IgD-negative memory B cell (primary cell): ENCODE results near the gene NARS2. TPM values are rescaled to one million over a fixed set of nuclear protein-coding genes. Genes with fewer than 3 reads are reported as not detected.
A peak's percentile ranks its signal among the peaks of the same experiment; 100 is the strongest.
"Not testable (repeated sequence)": the region's sequence is repeated elsewhere in the genome, so short reads cannot be mapped to it uniquely, and the experiment has no call there.

ENCODE experiments used
- H3K27ac Mint-ChIP-seq, 3 donors: one replicate each; pipeline ENCODE4 v1.8.0; 2020 to 2022; ENCODE audit warnings: mild to moderate bottlenecking in 3 of 3, mixed read lengths in 3 of 3, moderate library complexity in 1 of 3
- H3K27me3 Mint-ChIP-seq: one replicate; pipeline ENCODE4 v1.8.0; 2021; ENCODE audit warnings: mixed read lengths
- H3K36me3 Mint-ChIP-seq: one replicate; pipeline ENCODE4 v1.8.0; 2020; ENCODE audit warnings: mild to moderate bottlenecking, mixed read lengths
- H3K4me1 Mint-ChIP-seq, 3 donors: one replicate each; pipeline ENCODE4 v1.8.0; 2020 to 2022; ENCODE audit warnings: mixed read lengths in 3 of 3, mild to moderate bottlenecking in 1 of 3
- H3K4me3 Mint-ChIP-seq, 4 donors: one replicate each; pipeline ENCODE4 v1.8.0; 2020 to 2022; ENCODE audit warnings: mild to moderate bottlenecking in 4 of 4, mixed read lengths in 4 of 4, moderate library complexity in 3 of 4
- H3K9me3 Mint-ChIP-seq, 3 donors: one replicate each; pipeline ENCODE4 v1.8.0; 2020 to 2021; ENCODE audit warnings: mixed read lengths in 3 of 3, mild to moderate bottlenecking in 1 of 3
- polyA plus RNA-seq: library from polyadenylated mRNA; unstranded; fragments of 300-500 nt; fragmentation: Illumina TruSeq; gene quantifications from one replicate; pipeline ENCODE4 v1.2.3, GENCODE V29; 2021

NARS2 gene
- polyA plus RNA-seq, 1 donor from 2014 or later, result 13.5 TPM

GRCh38 chr11:78594814-78595213 is 20.1 kb upstream of the NARS2 start:
- peaks cover 0 to 2% (median 0%) of the 10 kb centered on the region in 3 donors for H3K9me3 Mint-ChIP-seq
- H3K27me3 Mint-ChIP-seq, result no peaks in the 10 kb centered on the region
- no peak overlapping the region for H3K4me3 Mint-ChIP-seq
- no peaks in the 10 kb centered on the region for H3K36me3 Mint-ChIP-seq
- H3K4me1 Mint-ChIP-seq, result no peaks in the 10 kb centered on the region
- peak overlapping the region in 1 of 3 donors; percentile 3 for H3K27ac Mint-ChIP-seq

DNA sequence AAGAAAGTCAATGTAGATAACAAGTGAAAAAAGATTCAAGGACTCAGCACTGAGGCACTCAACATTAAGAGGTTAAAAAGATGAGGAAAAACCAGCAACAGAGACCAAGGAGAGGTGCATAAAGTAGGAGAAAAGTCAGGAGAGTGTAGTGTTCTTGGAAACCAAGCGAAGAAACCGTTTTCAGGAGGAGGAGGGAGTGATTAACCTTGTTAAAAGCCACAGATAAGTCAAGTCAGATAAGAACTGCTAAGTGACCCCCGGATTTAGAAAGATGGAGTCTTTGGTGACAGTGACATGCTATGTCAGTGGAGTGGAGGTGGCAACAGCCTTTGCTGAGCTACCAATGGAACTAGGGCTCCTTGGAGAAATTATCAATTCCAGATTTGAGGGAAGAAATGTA is 13.9 kb upstream of the NARS2 start:
- Mint-ChIP-seq H3K4me3 (no peak overlapping the region), H3K27me3 (no peaks in the 10 kb centered on the region), H3K9me3 (peaks cover 0 to 12% (median 11%) of the 10 kb centered on the region in 3 donors), H3K4me1 (no peaks in the 10 kb centered on the region), H3K27ac (no peak overlapping the region), H3K36me3 (no peaks in the 10 kb centered on the region)

- Mint-ChIP-seq H3K4me1 (no peaks in the 10 kb centered on the region), H3K27ac (no peak overlapping the region), H3K4me3 (no peak overlapping the region), H3K27me3 (no peaks in the 10 kb centered on the region), H3K36me3 (no peaks in the 10 kb centered on the region), H3K9me3 (peaks cover 0 to 16% (median 13%) of the 10 kb centered on the region in 3 donors)
Measured at GRCh38 chr11:78587446-78587845, 12.8 kb upstream of the NARS2 start.

GRCh38 chr11:78586452-78587046 is 11.9 kb upstream of the NARS2 start:
- H3K36me3 Mint-ChIP-seq, result no peaks in the 10 kb centered on the region
- peaks cover 0 to 17% (median 13%) of the 10 kb centered on the region in 3 donors for H3K9me3 Mint-ChIP-seq
- H3K4me1 Mint-ChIP-seq, result no peaks in the 10 kb centered on the region
- H3K27ac Mint-ChIP-seq, result no peak overlapping the region
- H3K4me3 Mint-ChIP-seq, result no peak overlapping the region
- H3K27me3 Mint-ChIP-seq, result no peaks in the 10 kb centered on the region

DNA sequence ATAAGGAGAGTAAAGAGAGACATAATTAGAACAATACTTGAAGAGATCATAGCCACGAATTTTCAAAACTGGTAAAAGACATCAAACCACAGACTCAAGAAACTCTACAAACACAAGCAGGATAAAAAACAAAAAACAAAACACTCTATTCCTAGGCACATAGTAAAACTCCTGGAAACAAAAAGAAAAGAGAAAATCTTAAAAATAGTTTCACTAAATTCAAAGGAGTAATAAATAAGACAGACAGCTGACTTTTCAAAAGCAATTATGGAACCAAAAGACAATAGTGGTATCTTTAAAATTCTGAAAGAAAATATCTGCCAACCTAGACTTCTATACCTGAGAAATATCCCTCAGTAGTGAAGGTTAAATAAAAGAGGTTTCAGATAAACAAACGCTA is 9.2 kb upstream of the NARS2 start:
- Mint-ChIP-seq H3K4me3 (no peak overlapping the region), H3K27me3 (no peaks in the 10 kb centered on the region), H3K4me1 (no peaks in the 10 kb centered on the region), H3K27ac (peak overlapping the region in 1 of 3 donors; percentile 19), H3K36me3 (no peaks in the 10 kb centered on the region), H3K9me3 (peaks cover 0 to 17% (median 17%) of the 10 kb centered on the region in 3 donors)

- H3K36me3 Mint-ChIP-seq, result peaks cover 2% of the 10 kb centered on the region
- H3K27me3 Mint-ChIP-seq, result no peaks in the 10 kb centered on the region
- no peak overlapping the region for H3K27ac Mint-ChIP-seq
- peaks cover 13 to 28% (median 21%) of the 10 kb centered on the region in 3 donors for H3K4me1 Mint-ChIP-seq
- peak overlapping the region in 3 of 4 donors; percentile 23 to 75 (median 74) for H3K4me3 Mint-ChIP-seq
- peaks cover 0 to 4% (median 3%) of the 10 kb centered on the region in 3 donors for H3K9me3 Mint-ChIP-seq
Measured at GRCh38 chr11:78577495-78577894, 2.8 kb upstream of the NARS2 start.

- peak overlapping the region in 2 of 4 donors; percentile 60 to 62 for H3K4me3 Mint-ChIP-seq
- H3K4me1 Mint-ChIP-seq, result peaks cover 16 to 30% (median 25%) of the 10 kb centered on the region in 3 donors
- no peaks in the 10 kb centered on the region for H3K27me3 Mint-ChIP-seq
- H3K9me3 Mint-ChIP-seq, result peaks cover 0 to 4% (median 2%) of the 10 kb centered on the region in 3 donors
- peaks cover 2% of the 10 kb centered on the region for H3K36me3 Mint-ChIP-seq
- no peak overlapping the region for H3K27ac Mint-ChIP-seq
Measured at GRCh38 chr11:78576549-78577097, 2.0 kb upstream of the NARS2 start.

DNA sequence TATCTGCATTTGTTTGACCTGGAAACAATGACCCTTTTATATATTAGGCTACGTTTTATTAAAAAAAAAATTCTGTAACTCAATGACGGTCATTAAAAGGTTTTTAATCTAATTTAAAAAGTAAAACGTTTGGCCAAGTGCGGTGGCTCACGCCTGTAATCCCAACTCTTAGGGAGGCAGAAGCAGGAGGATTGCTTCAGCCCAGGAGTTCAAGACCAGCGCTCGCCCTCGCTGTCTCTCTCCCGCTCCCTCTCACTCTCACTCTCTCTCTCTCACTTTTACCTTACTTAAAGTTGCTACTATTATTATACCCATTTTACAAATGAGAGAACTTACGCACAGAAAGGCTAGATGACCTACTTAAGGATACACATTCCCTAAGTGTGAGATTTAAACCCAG is 814 bp upstream of the NARS2 start:
- peaks cover 18 to 30% (median 25%) of the 10 kb centered on the region in 3 donors for H3K4me1 Mint-ChIP-seq
- H3K4me3 Mint-ChIP-seq, result peak overlapping the region; percentile 84 to 99 (median 98)
- peaks cover 8% of the 10 kb centered on the region for H3K36me3 Mint-ChIP-seq
- no peaks in the 10 kb centered on the region for H3K27me3 Mint-ChIP-seq
- H3K9me3 Mint-ChIP-seq, result peaks cover 0 to 2% (median 0%) of the 10 kb centered on the region in 3 donors
- H3K27ac Mint-ChIP-seq, result peak overlapping the region; percentile 63 to 97 (median 76)

DNA sequence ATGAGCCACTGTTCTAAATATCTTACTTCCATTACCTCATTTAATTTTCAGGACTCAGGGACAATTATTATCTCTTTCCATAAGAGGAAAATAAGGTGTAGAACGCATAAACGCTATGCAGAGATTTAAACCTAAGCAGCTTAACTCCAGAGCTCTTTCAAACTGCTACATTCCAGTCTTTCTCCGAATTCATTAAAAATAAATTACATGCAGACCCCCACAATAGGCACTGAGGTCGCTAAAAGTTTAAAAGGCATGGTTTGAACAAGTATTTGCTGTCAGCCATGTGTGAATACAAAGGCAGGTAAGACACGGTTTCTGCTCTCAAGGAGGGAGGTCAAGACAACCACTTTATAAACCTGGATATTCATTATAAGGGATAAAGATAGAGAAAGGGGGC is 983 bp downstream of the NARS2 start:
- H3K27ac Mint-ChIP-seq, result peak overlapping the region; percentile 83 to 97 (median 85)
- H3K36me3 Mint-ChIP-seq, result peaks cover 11% of the 10 kb centered on the region
- peaks cover 18 to 30% (median 25%) of the 10 kb centered on the region in 3 donors for H3K4me1 Mint-ChIP-seq
- H3K4me3 Mint-ChIP-seq, result peak overlapping the region; percentile 84 to 99 (median 98)
- H3K9me3 Mint-ChIP-seq, result peaks cover 0 to 2% (median 0%) of the 10 kb centered on the region in 3 donors
- H3K27me3 Mint-ChIP-seq, result no peaks in the 10 kb centered on the region

GRCh38 chr11:78573271-78573670 is 1.4 kb downstream of the NARS2 start:
- H3K27ac Mint-ChIP-seq, result peak overlapping the region in 2 of 3 donors; percentile 83 to 85
- peaks cover 0 to 2% (median 0%) of the 10 kb centered on the region in 3 donors for H3K9me3 Mint-ChIP-seq
- peaks cover 18 to 30% (median 25%) of the 10 kb centered on the region in 3 donors for H3K4me1 Mint-ChIP-seq
- no peaks in the 10 kb centered on the region for H3K27me3 Mint-ChIP-seq
- peak overlapping the region; percentile 84 to 99 (median 98) for H3K4me3 Mint-ChIP-seq
- peaks cover 11% of the 10 kb centered on the region for H3K36me3 Mint-ChIP-seq

DNA sequence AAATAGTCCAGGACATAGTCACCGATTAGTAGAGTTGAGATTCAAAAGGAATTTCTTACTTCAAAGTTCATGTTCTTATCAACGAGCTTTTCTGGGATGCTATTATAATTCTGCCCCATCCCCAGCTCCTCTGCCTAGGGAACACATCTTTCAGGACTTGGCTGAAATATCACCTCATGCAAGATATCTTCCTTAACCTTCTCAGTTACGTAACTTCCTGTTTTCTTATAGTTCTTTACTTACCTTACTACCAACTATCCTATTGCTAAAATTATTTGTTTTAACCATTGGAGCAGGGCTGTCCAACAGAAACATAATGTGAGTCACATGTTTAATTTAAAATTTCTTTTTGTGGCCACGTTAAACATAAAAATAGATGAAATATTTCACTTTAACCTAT is 2.3 kb downstream of the NARS2 start:
- no peaks in the 10 kb centered on the region for H3K27me3 Mint-ChIP-seq
- H3K4me3 Mint-ChIP-seq, result peak overlapping the region in 1 of 4 donors; percentile 49
- H3K36me3 Mint-ChIP-seq, result peaks cover 11% of the 10 kb centered on the region
- H3K4me1 Mint-ChIP-seq, result peaks cover 18 to 25% (median 24%) of the 10 kb centered on the region in 3 donors
- H3K9me3 Mint-ChIP-seq, result peaks cover 0 to 2% (median 0%) of the 10 kb centered on the region in 3 donors
- H3K27ac Mint-ChIP-seq, result no peak overlapping the region

DNA sequence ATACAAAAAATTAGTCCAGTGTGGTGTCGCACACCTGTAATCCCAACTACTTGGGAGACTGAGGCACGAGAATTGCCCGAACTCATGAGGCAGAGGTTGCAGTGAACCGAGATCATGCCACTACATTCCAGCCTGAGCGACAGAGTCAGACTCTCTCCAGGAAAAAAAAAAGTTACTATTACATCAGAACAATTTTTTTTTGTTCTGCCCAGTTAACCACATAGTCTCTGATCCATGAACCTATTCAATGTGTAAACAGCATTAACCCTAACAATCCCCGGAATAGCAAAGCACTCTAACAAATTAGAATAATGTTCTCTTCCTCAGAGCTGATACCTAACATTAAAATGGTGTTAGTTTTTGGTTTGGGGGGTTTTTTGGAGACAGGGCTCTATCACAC is 4.6 kb downstream of the NARS2 start:
- Mint-ChIP-seq H3K36me3 (peaks cover 9% of the 10 kb centered on the region), H3K27ac (no peak overlapping the region), H3K27me3 (no peaks in the 10 kb centered on the region), H3K9me3 (no peaks in the 10 kb centered on the region), H3K4me3 (no peak overlapping the region), H3K4me1 (peaks cover 12 to 23% (median 18%) of the 10 kb centered on the region in 3 donors)

DNA sequence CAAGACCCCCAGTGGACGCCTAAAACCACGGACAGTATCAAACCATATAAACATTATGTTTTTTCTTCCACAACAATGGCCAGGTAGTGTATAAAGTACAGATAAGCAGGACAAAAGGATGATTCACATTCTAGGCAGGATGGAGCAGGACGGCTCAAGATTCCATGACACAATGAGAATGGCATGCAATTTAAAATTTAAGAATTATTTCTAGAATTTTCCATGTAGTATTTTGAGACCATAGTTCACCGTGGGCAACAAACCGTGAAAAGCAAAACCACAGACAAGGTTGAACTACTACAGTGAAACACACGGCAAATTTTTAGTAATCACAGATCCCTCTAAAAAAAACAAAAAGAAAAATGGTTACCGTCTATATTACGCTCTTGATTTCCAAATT is 7.5 kb downstream of the NARS2 start:
- Mint-ChIP-seq H3K27ac (peak overlapping the region in 2 of 3 donors; percentile 38 to 59), H3K36me3 (peaks cover 9% of the 10 kb centered on the region), H3K27me3 (no peaks in the 10 kb centered on the region), H3K9me3 (no peaks in the 10 kb centered on the region), H3K4me1 (peaks cover 7 to 12% (median 11%) of the 10 kb centered on the region in 3 donors), H3K4me3 (peak overlapping the region in 1 of 4 donors; percentile 59)

DNA sequence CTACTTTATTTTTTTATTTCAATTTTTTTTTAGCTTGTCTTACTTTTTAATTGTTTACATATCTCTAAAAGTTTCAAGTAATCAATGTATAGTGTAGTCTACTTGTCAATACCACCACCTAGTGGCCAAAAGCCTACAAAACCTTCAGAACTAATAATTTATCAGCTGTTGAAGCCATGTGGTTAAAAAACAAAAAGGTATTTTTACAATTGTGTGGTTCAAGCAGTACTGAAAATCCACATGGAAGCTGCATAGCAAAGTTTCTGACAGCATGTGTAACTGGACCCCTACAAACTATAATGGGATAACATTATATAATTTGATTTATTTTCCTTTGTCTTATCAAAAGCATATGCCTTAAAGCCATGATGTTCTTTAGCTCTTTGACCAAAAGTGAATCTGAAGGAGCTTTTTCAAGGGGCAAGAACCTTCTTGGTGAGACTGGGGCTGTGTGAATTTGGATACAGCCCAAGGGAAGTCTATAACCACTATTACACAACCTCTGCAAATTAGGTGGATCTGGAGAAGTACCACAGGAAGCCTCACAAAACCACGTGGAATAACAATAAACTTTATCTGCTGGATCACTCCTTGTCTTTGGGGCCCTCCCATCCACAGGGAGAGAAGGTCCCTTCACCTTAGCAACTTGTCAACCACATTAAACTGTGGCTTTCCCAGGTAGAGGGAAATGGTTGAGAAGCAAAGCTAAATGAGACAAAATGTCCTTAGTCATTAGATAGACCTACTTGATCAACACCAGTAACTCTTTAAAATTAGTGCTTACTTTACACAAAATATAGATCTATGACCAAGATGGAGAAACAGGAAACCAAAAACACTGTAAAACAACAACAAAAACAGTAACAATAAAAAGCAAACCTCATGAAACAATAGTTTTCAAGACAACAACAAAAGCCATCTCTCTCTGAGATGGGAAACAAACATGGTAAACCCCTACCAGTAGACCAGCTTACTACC is 9.9 kb downstream of the NARS2 start:
- Mint-ChIP-seq H3K4me1 (peaks cover 20 to 25% (median 22%) of the 10 kb centered on the region in 3 donors), H3K27ac (peak overlapping the region in 2 of 3 donors; percentile 65 to 71), H3K27me3 (no peaks in the 10 kb centered on the region), H3K4me3 (no peak overlapping the region), H3K9me3 (no peaks in the 10 kb centered on the region), H3K36me3 (no peaks in the 10 kb centered on the region)

DNA sequence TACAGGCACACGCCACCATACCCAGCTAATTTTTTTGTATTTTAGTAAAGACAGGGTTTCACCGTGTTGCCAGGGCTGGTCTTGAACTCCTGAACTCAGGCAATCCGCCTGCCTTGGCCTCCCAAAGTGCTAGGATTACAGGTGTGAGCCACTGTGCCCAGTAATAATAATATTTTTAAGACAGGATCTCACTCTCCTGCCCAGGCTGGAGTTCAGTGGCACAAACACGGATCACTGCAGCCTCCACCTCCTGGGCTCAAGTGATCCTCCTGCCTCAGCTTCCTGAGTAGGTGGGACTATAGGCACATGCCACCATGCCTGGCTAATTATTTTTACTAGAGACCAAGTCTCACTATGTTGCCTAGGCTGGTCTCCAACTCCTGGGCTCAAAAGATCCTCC is 10.6 kb downstream of the NARS2 start:
- peak overlapping the region in 2 of 3 donors; percentile 65 to 71 for H3K27ac Mint-ChIP-seq
- H3K4me3 Mint-ChIP-seq, H3K27me3 Mint-ChIP-seq, H3K36me3 Mint-ChIP-seq, H3K9me3 Mint-ChIP-seq: not testable (repeated sequence)
- peaks cover 22 to 30% (median 23%) of the 10 kb centered on the region in 3 donors for H3K4me1 Mint-ChIP-seq
